Loucy (cell line): ENCODE results near the gene MRPS24.

Source experiments
- EZH2phosphoT487 ChIP-seq: fragments of 200-600 bp; IDR thresholded peaks from 2 replicates; pipeline ENCODE4 v1.6.1; 2018; ENCODE audit warnings: antibody characterized with exemption, mild to moderate bottlenecking, moderate library complexity, borderline replicate concordance
- TF ChIP-seq, protein P1 (sequence below): fragments of 200-600 bp; sonication (generic); conservative IDR thresholded peaks from 2 replicates; pipeline ENCODE4 v1.5.1; 2014; ENCODE audit warnings: mild to moderate bottlenecking, antibody characterized with exemption, low read length

DNA sequence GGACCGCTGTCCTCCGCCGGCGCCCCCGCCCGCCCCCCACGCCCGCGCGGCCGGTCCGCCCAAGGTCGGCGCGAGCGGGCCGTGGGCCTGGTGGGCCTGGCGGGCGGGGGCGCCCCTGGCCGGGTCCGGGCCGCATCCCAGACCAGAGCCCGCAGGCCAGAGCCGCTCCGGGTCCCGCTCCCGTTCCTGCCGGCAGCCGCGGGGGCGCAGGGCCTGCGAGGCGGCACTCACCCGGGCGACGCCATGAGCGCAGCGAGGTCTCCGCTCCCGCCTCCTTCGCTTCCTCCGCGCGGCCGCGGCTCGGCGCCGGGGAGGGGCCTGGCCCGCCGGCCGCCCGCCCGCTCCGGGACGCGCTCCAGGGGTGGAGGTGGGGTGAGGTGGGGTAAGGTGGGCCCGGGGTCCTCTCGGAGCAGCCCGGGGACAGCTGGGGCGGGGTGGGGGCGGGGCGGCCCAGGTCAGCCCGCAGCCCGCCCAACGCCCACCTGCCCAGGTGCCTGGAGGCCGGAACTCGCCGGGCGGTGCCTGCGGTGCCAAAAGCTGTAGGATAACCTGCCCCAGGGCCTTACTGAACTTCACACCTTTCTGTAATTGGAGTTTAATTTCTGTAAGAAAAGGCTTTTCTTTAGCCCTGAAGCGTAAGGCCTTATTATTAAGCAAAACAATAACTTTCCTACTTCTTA lies 37.2 kb upstream of the MRPS24 start, which contains the start of gene URGCP:
- TF ChIP-seq, protein P1, sequence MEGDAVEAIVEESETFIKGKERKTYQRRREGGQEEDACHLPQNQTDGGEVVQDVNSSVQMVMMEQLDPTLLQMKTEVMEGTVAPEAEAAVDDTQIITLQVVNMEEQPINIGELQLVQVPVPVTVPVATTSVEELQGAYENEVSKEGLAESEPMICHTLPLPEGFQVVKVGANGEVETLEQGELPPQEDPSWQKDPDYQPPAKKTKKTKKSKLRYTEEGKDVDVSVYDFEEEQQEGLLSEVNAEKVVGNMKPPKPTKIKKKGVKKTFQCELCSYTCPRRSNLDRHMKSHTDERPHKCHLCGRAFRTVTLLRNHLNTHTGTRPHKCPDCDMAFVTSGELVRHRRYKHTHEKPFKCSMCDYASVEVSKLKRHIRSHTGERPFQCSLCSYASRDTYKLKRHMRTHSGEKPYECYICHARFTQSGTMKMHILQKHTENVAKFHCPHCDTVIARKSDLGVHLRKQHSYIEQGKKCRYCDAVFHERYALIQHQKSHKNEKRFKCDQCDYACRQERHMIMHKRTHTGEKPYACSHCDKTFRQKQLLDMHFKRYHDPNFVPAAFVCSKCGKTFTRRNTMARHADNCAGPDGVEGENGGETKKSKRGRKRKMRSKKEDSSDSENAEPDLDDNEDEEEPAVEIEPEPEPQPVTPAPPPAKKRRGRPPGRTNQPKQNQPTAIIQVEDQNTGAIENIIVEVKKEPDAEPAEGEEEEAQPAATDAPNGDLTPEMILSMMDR, result no peak
- TF ChIP-seq EZH2phosphoT487, result no peak
